T-helper 9 cell (primary cell): ENCODE results near the gene DHRS13.
"Not testable (repeated sequence)": the region's sequence is repeated elsewhere in the genome, so short reads cannot be mapped to it uniquely, and the experiment has no call there.

Experiments used
- DNase-seq: peaks from one replicate; pipeline ENCODE4 v3.0.0-alpha.2; 2020

Gene DHRS13

GRCh38 chr17:28901866-28902818, 737 bp downstream of the DHRS13 start:
- DNase-seq = peak; percentile 39

DNA sequence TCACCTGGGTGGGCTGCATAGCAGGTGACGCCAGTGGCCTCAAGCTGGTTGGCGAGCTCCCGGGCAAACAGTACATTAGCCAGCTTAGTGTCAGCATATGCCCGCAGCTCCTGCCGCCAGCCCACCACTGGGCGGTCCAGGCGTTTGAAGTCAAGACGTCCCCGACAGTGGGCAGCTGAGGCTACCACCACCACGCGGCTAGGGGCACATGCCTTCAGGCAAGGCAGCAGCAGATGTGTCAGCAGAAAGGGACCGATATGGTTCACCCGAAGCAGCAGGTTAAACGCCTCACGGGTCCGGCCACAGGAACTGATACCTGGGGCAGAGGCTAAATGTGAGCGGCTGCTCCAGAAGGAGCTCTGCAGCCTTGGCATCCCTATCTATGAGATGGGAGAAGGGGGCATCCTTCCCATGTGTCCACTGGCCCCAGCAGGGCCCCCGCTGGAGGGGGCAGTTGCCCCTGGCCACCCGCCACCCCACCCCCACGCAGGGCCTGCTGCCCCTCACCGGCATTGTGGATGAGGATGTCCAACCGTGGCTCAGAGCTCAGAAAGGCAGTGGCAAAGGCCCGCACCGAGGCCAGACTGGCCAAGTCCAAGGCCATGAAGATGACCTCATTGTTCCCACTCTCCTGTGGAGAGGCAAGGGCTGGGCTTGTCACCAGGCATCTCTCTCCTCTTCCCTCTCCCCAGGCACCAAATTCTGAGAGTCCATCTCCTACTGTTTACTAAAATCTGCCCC, 1.7 kb downstream of the DHRS13 start:
- no peak for DNase-seq

- no peak for DNase-seq
These were observed 3.6 kb downstream of the DHRS13 start for GRCh38 chr17:28899212-28899815.

GRCh38 chr17:28898527-28898955, 4.3 kb downstream of the DHRS13 start:
- DNase-seq = no peak

DNA sequence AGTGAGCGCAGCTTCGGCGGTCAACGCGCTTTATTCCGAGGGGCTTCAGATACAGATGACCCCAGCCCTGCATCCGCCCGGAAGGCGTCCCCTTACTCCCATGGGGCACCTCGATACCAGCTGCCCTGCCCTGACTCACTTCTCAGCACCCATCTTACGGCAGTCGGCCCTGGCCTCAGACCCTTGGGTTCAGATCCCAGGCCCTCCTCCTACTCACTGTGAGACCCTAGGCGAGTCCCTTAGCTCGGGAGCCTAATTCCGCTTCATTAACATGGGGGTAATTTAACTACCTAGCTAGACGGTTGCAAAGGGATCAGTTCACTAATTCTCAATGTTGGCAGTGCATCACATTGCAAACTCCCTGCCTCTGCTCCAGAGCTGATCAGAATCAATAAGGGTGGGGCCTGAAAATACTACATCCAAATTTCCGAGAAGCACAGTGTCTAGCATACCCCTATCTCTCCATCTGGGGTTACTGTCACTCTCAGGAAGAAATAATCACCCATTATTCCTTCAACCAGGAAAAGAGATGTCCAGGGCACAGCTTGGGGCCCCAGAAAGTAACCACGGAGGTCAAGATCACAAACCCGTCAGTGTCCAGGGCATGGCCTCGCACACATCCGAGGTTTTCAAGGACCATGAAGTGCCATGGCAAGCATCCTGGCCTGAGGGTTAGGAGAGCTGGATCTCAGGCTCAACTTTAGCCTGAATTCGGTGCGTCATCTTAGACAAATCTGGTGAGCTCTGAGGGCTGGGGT, 4.9 kb downstream of the DHRS13 start:
- DNase-seq = no peak

GRCh38 chr17:28896884-28897768, 5.8 kb downstream of the DHRS13 start, which contains the start of gene FLOT2:
TSS of gene FLOT2 (minus strand) at chr17:28897733. CDS start at chr17:28897574, 159 bp downstream.
- DNase-seq = peak; percentile 57

DNA sequence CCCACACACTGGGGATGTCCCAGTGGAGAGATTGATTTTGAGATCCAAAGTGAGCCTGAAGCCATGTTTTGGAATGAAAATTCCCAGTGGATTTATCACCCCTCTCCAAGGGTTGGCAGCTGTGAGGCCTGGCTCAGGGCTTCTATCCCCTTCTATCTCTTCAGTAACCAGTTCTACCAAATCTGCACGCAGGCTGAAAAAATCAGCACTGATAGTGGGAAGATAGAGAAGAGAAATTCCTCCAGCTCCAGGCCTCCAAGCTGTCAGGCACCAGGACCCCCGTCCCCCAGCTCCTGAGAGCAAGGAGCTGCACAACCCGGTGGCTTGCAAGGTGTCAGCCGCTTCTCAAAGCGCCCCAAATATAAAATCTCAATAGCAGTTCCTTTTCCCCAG, 6.4 kb downstream of the DHRS13 start:
- no peak for DNase-seq

GRCh38 chr17:28895794-28896447, 7.0 kb downstream of the DHRS13 start:
- DNase-seq = no peak

DNA sequence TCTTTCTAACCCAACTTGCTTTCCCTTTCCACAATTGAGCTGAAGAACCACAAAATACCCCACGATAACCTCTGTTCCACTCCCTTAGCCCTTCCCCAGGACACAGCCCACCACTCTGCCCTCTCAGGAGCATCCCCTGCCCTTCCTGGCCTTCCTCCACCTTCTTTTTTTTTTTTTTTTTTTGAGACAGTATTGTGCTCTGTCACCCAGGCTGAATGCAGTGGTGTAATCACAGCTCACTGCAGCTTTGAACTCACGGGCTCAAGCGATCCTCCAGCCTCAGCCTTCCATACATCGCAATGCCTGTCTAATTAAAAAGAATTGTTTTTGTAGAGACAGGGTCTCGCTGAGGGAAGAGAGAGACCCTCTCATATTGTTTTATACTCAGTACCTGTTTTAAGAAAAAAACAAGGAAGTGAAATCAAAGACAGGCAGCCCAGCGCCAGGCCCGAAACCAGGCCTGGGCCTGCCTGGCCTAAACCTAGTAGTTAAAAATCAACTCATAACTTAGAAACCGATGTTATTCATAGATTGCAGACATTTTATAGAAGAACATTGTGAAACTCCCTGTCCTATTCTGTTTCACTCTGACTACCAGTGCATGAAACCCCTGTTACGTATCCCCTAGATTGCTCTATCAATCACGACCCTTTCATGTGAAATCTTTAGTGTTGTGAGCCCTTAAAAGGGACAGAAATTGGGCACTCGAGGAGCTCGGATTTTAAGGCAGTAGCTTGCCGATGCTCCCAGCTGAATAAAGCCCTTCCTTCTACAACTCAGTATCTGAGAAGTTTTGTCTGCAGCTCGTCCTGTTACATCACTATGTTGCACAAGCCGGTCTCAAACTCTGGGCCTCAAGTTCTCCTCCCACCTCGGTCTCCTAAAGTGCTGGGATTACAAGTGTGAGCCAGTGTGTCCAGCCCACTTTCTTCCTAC, 9.4 kb downstream of the DHRS13 start:
- DNase-seq = not testable (repeated sequence)

- DNase-seq = no peak
These were observed 10.9 kb downstream of the DHRS13 start for GRCh38 chr17:28892024-28892423.

DNA sequence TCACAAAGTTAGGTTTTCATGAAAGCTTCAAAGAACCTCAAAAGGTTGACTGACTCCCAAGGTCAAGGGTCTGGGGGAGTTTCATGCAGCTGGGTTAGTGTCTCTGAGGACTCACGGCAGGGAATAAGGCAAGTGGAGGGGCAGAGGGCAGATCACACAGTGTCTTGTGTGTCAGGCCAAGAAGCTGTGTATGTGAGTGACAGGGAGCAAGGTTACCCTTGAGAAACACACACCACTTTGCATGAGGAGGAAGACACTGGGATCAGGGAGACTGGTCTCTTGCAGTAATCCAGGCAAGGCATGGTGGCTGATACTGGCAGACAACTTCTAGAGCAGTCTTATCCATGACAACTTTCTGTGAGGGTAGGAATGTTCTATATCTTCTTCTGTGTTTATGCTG, 11.7 kb downstream of the DHRS13 start:
- DNase-seq = no peak

DNA sequence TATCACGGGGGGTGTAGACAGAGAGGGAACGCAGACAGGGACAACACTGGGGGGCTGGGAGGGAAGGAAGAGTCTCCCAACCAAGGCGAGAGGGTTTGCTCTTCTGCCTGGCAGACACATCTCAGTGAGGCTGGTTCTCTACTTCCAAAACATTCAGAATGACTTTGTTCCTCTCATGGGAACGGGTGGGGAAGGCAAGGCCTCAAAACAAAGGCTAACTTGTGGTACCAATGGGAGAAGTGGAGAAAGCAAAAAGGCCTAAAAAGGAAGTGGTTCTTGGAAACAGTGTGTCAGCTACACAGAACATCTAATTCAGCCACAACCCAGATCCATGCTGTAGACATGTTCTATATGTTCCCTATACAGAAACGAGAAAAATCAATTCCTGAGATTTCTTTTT, 12.9 kb downstream of the DHRS13 start:
- DNase-seq = no peak

- no peak for DNase-seq
These were observed 14.0 kb downstream of the DHRS13 start for GRCh38 chr17:28888832-28889231.

GRCh38 chr17:28887871-28888471, 14.9 kb downstream of the DHRS13 start:
- DNase-seq = no peak

DNA sequence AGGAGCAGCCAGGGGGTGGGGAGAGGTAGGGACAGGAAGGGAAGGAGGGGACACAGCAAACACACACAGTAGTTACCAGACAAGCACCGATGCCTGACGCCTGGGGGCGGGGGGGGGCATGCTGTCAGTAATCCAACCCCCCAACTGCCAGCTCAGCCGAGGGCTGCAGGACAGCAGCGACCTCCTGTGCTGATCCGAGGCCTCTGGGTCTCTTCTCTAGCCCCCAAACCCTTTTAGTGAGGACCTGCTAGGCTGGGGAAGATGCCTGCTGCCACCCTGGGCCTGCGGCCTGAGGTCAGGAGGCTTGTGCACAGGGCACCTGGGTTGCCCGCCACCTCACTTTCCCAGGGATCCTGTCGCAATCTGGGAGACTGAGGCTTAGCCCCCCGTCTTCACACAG, 16.9 kb downstream of the DHRS13 start:
- DNase-seq = no peak

DNA sequence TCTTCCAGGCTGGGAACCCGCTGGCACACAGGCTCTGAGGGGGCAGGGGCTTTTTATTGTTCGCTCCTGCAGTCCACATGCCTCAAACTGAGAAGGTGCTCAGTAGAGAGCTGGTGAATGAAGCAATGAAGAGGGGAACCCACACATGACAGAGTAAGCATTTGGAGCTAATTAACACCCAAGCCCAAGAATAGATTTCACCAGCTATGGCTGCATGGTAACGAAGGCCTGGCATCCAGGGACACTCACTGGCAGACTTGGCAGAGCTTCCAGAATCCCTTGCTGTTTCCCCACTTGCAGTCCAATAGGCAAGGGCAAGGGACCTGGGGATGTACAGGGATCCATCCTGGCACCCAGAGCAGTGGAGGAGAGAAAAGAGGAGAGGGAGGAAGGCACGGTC, 17.5 kb downstream of the DHRS13 start:
- DNase-seq = no peak

DNA sequence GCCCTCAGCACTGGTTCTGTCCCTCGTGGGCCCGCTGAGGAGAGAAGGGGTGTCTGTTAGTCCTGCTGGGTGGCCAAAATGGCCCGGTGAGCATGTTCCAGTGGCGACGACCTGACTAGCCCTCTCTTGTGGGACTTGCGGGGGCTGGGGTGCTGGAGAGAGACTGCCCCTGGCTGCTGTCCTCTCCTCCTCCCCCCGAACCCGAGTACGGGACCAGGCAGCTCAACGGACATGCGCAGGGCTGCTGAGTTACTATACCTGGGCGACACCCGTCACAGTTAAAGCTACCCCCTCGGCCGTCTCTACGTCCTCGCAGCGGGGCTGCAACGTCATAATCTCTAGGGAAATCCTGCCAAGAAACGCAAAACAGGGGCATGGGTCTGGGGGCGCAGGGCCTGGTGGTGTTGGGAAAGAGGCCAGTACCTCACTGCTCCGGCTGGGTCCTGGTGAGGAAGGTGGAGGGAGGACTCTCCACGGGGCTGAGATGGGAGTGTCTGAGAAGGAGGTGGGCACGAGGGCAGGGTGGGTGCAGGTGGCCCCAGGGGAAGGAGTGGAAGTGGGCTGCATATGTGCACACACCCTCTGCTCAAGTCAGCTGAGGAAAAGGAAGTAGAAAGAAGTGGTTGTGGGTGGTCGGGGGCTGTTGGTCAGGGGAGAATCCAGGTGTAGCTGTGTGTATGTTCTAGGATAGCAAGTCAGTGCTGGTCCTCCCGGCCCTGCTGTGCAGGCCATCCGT, 18.7 kb downstream of the DHRS13 start:
- no peak for DNase-seq

DNA sequence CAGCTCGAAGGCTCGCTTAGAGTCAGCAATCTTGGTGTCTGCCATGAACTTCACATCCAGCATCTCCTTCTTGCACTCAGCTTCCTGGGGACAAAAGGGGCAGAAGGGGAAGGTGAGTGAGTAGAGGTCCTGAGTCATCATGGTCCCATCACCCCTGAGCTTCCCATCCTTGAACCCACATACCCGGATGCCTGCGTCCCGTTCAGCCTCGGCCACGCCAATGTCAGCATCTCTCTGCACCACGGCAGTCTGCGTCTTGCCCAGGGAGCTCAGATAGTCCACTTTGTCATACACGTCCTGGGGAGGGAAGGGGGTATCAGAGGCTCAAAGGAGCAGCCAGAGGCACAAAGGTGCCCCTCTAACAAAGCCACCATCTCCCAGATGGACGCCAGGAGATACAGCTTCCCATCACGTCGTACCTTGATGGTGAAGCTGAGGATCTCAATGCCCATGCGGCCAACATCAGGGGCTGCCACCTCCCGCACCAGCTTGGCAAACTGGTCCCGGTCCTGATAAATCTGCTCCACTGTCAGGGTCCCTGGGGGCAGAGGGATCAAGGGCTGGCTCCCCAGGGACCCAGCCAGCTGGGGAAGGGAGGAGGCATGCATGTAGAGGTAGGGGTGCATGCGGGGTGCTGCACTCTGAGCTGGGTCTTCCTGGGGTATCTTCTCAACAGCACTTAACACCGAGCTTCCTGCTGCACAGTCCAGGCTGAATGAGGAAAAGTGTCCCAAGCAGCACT, 20.6 kb downstream of the DHRS13 start:
- no peak for DNase-seq
